Pancreas (tissue), 10 donors: ENCODE results near the gene BTLA. TPM values are rescaled to one million over a fixed set of nuclear protein-coding genes. Genes with fewer than 3 reads are reported as not detected.

Source experiments
- ATAC-seq, 4 donors: fragments of 200-7000 bp; cut with Tn5 transposase; one replicate each; pipeline versions ENCODE4 v1.8.0 to v1.9.1; 2020; ENCODE audit warnings: mild to moderate bottlenecking in 4 of 4, moderate library complexity in 4 of 4
- DNase-seq, 6 donors: peaks; one replicate each; pipeline ENCODE4 v3.0.0-alpha.2; 2020
- FAIRE-seq: peaks from 2 replicates; lab custom pipeline; 2012; peaks lifted over from hg19 to GRCh38; lab: Jason Lieb, UNC
- H3K27ac ChIP-seq, 4 donors: fragments of 200-600 bp; sonication (generic); 1 replicate in 3 of 4; 2 replicates in 1 of 4; pipeline versions ENCODE4 v1.5.0 to v1.8.0; 2020
- H3K27me3 ChIP-seq, 4 donors: fragments of 200-600 bp; one replicate each; pipeline ENCODE4 v1.8.0; 2021
- H3K36me3 ChIP-seq, 3 donors: fragments of 200-600 bp; sonication (generic) in 1 of 3; one replicate each; pipeline versions ENCODE4 v1.5.0 to v1.8.0; 2020 to 2021
- H3K4me1 ChIP-seq, 3 donors: fragments of 200-600 bp; one replicate each; pipeline ENCODE4 v1.8.0; 2021
- H3K4me3 ChIP-seq, 4 donors: fragments of 200-600 bp; sonication (generic) in 2 of 4; one replicate each; pipeline versions ENCODE4 v1.5.0 to v1.8.0; 2020 to 2021
- H3K9me3 ChIP-seq, 4 donors: fragments of 200-600 bp; one replicate each; pipeline ENCODE4 v1.8.0; 2021
- WGBS, 2 donors: extraction: QIAGEN DNeasy Blood & Tissue Kit; methylation state at CpG; one replicate each; pipeline ENCODE4 v1.1.7; 2013; 5-methylcytosine and 5-hydroxymethylcytosine counted together
- intact Hi-C, 3 donors: fragments of 100-400 bp; cut with DNase I; formaldehyde crosslinking; loops; one replicate each; pipeline versions ENCODE4 v1.11.1 to v1.14.2; 2022
- polyA plus RNA-seq, 2 donors: library from polyadenylated mRNA; stranded (reverse); fragments of 200-250 nt; gene quantifications; one replicate each; pipeline ENCODE4 v1.2.3, GENCODE V29; 2013
- total RNA-seq, 6 donors: library from RNA; stranded (reverse); fragmentation: NEBNext Ultra II Directional in 4 of 6; extraction: Animal tissue kit (Norgen Biotek cat#: 25700) in 4 of 6; gene quantifications; one replicate each; pipeline versions ENCODE4 v1.2.1 to v1.2.4, GENCODE V29; 2021 to 2023
- TF ChIP-seq, protein P1 (sequence below), 4 donors: fragments of 200-600 bp; sonication (generic) in 3 of 4; IDR thresholded peaks; one replicate each; pipeline versions ENCODE4 v1.5.0 to v1.8.0; 2021; ENCODE audit warnings: antibody characterized with exemption in 4 of 4
- donor health status: healthy with polysubstance abuse.
- donor health status: DM: no; HTN: no; CAD: no; lungs with moderate emphysema.
- donor health status: DM: no; HTN: no; CAD: no.
- donor health status: control.
- donor health status: control.
- donor health status: Bipolar disorder and iron deficiency.
- donor health status: DM: yes; HTN: yes; CAD: no.
- donor health status: DM: no; HTN: no; CAD: no.
- donor health status: DM: no; HTN: no; CAD: no.
- donor health status: DM: yes; HTN: yes; CAD: no.

The BTLA gene
- total and polyA plus RNA-seq, 8 donors = 0.06 to 0.72 (median 0.20) TPM; not detected in 4

DNA sequence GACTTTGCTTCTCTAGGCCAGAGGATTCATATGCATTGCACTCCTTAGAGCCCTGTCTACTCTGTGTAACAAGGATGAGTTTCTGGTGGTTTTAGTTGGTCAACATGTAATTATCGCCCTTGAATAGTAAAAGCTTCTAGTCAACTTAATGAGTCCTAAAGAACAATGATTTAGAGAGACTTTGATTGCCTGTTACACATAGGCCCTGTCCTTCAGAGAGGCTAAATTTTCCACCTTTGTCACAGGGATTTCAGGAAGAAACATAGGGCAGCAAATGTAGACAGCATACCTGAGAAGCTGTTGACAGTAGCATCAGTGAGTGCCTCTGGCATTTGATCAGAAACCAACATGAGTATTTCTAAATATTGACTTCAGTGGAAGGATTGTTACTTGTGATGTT is 7.1 kb downstream of the BTLA start:
- Histone ChIP-seq H3K9me3 (no peaks in the 10 kb centered on the region), H3K4me1 (no peaks in the 10 kb centered on the region), H3K36me3 (no peaks in the 10 kb centered on the region), H3K4me3 (no peak overlapping the region), H3K27ac (no peak overlapping the region), H3K27me3 (no peaks in the 10 kb centered on the region)
- intact Hi-C loops = no loop called here
- TF ChIP-seq, protein P1, sequence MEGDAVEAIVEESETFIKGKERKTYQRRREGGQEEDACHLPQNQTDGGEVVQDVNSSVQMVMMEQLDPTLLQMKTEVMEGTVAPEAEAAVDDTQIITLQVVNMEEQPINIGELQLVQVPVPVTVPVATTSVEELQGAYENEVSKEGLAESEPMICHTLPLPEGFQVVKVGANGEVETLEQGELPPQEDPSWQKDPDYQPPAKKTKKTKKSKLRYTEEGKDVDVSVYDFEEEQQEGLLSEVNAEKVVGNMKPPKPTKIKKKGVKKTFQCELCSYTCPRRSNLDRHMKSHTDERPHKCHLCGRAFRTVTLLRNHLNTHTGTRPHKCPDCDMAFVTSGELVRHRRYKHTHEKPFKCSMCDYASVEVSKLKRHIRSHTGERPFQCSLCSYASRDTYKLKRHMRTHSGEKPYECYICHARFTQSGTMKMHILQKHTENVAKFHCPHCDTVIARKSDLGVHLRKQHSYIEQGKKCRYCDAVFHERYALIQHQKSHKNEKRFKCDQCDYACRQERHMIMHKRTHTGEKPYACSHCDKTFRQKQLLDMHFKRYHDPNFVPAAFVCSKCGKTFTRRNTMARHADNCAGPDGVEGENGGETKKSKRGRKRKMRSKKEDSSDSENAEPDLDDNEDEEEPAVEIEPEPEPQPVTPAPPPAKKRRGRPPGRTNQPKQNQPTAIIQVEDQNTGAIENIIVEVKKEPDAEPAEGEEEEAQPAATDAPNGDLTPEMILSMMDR (IDR thresholded peaks at IDR 0.05) = no peak
- no peak for DNase-seq
- FAIRE-seq = no peak
- 83 to 94% methylated on average over 1 of the region's 1 CpG for WGBS, 2 donors
- no peak for ATAC-seq

DNA sequence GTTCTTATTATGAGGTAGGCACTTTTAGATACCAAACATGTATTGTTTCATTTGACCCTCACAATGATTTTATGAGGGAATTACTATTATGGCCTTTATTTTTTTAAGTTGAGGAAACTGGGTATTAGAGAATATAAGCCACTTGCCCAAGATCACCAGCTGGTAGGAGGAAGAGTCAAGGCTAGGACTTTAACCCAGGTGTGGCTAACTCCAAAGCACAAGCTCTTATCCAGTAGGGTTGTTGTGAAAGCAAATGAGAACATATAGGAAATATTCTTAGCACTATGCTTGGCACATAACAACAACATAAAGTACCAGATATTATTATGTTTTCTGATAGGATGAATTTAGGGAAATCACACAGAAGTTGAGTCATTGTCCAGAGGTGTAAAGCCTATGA is 7.9 kb downstream of the BTLA start:
- FAIRE-seq (no peak), ATAC-seq (no peak), DNase-seq (no peak)
- Histone ChIP-seq H3K27ac (no peak overlapping the region), H3K4me1 (no peaks in the 10 kb centered on the region), H3K4me3 (no peak overlapping the region), H3K9me3 (no peaks in the 10 kb centered on the region), H3K27me3 (no peaks in the 10 kb centered on the region), H3K36me3 (no peaks in the 10 kb centered on the region)
- TF ChIP-seq, protein P1 (IDR thresholded peaks at IDR 0.05) = no peak
- intact Hi-C loops = no loop called here

DNA sequence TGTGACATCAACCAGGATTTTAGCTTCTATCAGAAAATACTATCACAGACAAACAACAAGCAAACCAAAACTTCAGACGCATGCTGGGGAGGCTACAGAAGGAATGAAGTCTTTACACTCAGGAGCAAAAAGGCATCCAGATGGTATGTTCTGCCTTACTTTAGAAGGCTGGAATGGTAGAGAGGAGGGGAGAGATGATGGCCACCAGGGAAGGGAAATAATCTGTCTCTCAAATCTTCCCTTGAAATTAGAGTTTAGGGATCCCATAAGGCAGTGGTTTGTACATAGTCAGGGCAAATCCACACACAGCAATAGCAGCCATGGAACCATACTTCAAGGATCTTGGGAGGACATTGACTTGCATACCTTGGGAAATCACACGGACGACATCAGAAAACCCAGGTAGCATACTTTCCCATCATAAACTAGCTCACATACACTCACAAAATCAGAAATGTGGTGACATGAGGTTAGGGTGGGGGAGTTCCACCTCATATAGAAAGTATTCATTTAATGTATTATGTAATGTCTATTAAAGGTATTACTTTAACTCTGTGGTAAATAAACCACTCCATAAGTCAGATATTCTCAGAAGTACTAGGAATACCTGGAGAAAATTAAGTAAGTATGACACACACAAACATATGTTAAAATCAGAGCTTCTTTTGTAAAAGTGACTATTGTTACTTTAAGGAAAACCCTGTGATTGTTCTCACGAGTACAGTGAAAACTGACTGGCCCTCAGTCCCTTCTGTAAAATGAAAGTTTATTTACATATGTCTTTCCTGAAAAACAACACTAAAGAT is 9.4 kb downstream of the BTLA start:
- DNase-seq = no peak
- no peaks in the 10 kb centered on the region for H3K4me1 ChIP-seq
- no peaks in the 10 kb centered on the region for H3K27me3 ChIP-seq
- H3K4me3 ChIP-seq = no peak overlapping the region
- ATAC-seq = no peak
- H3K9me3 ChIP-seq = no peaks in the 10 kb centered on the region
- H3K27ac ChIP-seq = no peak overlapping the region
- intact Hi-C loops = no loop called here
- TF ChIP-seq, protein P1 (IDR thresholded peaks at IDR 0.05) = no peak
- WGBS, 2 donors = 66 to 72% methylated on average over 4 of the region's 4 CpGs
- no peaks in the 10 kb centered on the region for H3K36me3 ChIP-seq
- FAIRE-seq = no peak

DNA sequence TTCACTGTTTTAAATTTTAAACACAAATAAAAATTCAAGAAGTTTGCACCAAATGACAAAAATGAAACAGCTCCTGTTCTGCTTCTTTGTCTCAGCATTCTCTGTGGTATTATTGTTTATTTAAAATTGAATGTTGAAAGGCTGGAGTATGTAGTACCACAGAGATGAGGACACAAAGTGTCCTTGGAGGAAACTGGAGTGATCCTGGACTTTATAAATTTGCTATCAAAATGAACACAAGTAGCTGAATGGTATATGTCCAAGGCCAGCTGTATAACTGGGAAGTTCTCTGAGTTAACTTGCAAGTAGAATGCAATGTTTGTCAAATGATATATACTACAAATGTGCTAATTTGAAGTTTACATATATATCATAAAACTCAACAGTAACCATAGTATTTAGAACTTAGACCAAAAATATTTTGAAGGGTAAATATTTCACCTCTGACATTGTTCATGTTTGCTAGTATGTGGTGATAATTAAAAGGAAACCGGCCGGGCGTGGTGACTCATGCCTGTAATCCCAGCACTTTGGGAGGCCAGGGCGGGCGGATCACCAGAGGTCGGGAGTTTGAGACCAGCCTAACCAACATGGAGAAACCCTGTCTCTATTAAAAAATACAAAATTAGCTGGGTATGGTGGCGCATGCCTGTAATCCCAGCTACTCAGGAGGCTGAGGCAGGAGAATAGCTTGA is 12.3 kb downstream of the BTLA start:
- FAIRE-seq (no peak), DNase-seq (no peak), ATAC-seq (no peak)
- intact Hi-C loops = no loop called here
- TF ChIP-seq, protein P1 (IDR thresholded peaks at IDR 0.05) = no peak
- Histone ChIP-seq H3K36me3 (no peaks in the 10 kb centered on the region), H3K4me3 (no peak overlapping the region), H3K4me1 (no peaks in the 10 kb centered on the region), H3K27me3 (no peaks in the 10 kb centered on the region), H3K27ac (no peak overlapping the region), H3K9me3 (no peaks in the 10 kb centered on the region)
- 88 to 91% methylated on average over 7 of the region's 7 CpGs for WGBS, 2 donors

DNA sequence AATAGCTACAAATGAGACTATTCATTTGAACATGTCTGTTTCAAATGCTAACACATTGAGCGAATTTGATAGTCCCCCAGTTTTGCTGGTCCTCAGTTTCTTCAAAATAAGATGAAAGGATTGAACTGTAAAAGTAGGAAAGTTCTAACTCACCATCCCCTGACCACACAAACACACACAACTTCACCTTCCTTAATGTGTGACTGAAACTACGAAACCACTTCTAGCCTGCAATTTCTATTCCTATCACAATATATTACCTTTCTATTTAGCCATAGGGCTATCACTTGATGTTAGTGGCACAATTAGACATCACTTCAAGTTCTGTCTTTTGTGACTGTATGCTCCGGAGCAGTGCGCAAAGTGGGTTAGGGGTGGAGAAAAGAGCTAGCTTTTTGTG is 14.9 kb downstream of the BTLA start:
- no peak for ATAC-seq
- no peaks in the 10 kb centered on the region for H3K27me3 ChIP-seq
- DNase-seq = no peak
- no peak overlapping the region for H3K27ac ChIP-seq
- 81 to 91% methylated on average over 4 of the region's 4 CpGs for WGBS, 2 donors
- no peak overlapping the region for H3K4me3 ChIP-seq
- TF ChIP-seq, protein P1 (IDR thresholded peaks at IDR 0.05) = no peak
- H3K36me3 ChIP-seq = no peaks in the 10 kb centered on the region
- H3K4me1 ChIP-seq = no peaks in the 10 kb centered on the region
- no peak for FAIRE-seq
- intact Hi-C loops = no loop called here
- no peaks in the 10 kb centered on the region for H3K9me3 ChIP-seq
